Stimulated activated memory B cell treated with anti-CD40 and anti-IgM and Interleukin-4, amounts not matched to agents 10 μg/mL and 1 μg/mL and 100 μg/mL, for 72 hours (primary cell): ENCODE measurements around the gene EXOC4.
"Not testable (repeated sequence)": the region's sequence is repeated elsewhere in the genome, so short reads cannot be mapped to it uniquely, and the experiment has no call there.

Experiments used
- ATAC-seq: fragments of 150-1000 bp; cut with Tn5 transposase; 2 replicates; pipeline ENCODE4 v1.10.0; 2021
- H3K27ac Mint-ChIP-seq: one replicate; pipeline ENCODE4 v1.8.0; 2022; ENCODE audit warnings: mild to moderate bottlenecking, mixed read lengths
- H3K27me3 Mint-ChIP-seq: one replicate; pipeline ENCODE4 v1.8.0; 2022; ENCODE audit warnings: mixed read lengths
- H3K36me3 Mint-ChIP-seq: one replicate; pipeline ENCODE4 v1.8.0; 2022; ENCODE audit warnings: mixed read lengths
- H3K4me1 Mint-ChIP-seq: one replicate; pipeline ENCODE4 v1.8.0; 2022; ENCODE audit warnings: mixed read lengths
- H3K4me3 Mint-ChIP-seq: one replicate; pipeline ENCODE4 v1.8.0; 2022; ENCODE audit warnings: mild to moderate bottlenecking, moderate library complexity, mixed read lengths
- H3K9me3 Mint-ChIP-seq: one replicate; pipeline ENCODE4 v1.8.0; 2022; ENCODE audit warnings: mixed read lengths

EXOC4 gene

DNA sequence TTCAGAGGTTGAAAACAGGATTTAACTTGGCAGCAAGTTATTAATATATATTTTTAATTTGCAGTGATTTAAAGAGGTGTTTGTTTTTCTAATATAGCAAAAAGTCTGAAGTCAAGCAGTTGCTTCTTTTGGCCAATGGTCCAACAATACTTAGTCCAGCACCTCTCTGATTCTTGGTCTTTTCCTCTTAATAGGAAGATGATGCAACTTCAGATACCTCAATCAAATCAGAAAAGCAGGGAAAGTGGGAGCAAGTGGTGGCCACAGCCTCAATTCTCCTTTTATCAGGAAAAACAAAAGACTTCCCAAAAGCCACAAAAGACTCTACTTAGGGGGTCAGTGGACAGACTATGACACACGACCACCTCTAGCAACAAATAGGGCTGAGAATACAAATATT is 740.7 kb downstream of the EXOC4 start:
- Mint-ChIP-seq H3K4me3 (no peak overlapping the region), H3K27ac (no peak overlapping the region), H3K9me3 (no peaks in the 10 kb centered on the region), H3K4me1 (no peaks in the 10 kb centered on the region), H3K27me3 (no peaks in the 10 kb centered on the region), H3K36me3 (peaks cover 29% of the 10 kb centered on the region)
- ATAC-seq: no peak

DNA sequence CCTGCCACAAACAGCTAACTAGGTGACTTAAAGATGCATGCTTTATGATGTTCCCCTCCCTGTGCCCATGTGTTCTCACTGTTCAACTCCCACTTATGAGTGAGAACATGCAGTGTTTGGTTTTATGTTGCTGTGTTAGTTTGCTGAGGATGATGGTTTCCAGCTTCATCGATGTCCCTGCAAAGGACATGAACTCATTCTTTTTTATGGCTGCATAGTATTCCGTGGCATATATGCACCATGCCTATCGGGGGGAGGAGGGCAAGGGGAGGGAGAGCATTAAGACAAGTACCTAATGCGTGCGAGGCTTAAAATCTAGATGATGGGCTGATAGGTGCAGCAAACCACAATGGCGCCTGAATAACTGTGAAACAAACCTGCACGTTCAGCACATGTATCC is 741.2 kb downstream of the EXOC4 start:
- H3K27me3 Mint-ChIP-seq, H3K4me1 Mint-ChIP-seq, ATAC-seq, H3K4me3 Mint-ChIP-seq, H3K27ac Mint-ChIP-seq, H3K9me3 Mint-ChIP-seq: not testable (repeated sequence)
- peaks cover 35% of the 10 kb centered on the region for H3K36me3 Mint-ChIP-seq

DNA sequence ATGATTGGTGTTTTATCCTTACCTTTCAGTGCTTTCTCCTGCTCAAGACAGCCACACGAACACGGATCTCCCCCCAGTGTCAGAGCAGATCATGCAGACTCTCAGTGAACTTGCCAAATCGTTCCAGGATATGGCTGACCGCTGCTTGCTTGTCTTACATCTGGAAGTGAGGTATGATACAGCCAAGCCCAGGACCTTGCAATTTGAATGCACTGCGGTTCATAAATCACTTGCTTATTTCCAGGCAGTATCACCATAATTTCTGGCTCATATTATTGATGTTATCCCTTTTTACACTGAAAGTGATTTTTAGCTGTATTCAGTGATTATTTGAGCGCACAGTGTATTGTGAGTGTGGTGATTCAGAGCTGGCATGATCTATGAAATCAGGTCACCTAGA is 744.6 kb downstream of the EXOC4 start:
- H3K27ac Mint-ChIP-seq: no peak overlapping the region
- H3K4me1 Mint-ChIP-seq: no peaks in the 10 kb centered on the region
- H3K36me3 Mint-ChIP-seq: peaks cover 45% of the 10 kb centered on the region
- H3K27me3 Mint-ChIP-seq: no peaks in the 10 kb centered on the region
- no peak overlapping the region for H3K4me3 Mint-ChIP-seq
- no peaks in the 10 kb centered on the region for H3K9me3 Mint-ChIP-seq
- ATAC-seq: no peak

DNA sequence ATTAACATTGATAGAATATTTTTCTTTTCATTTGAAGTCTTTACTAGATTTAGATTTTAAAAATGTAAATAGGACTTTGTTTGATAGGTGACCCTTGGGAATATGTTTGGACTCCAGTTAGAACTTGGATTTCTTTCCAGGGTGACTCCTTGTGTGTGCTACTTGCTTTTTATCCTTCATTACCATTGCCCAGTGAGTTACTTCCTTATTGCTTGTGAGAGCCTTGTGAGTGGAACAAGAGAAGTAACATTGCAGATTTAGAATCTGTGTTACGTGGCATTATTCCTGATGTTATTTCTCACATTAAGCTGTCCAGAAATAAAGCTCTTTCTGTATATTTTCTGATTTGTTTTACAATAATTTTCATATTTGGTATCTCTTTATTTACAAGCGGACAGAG is 746.3 kb downstream of the EXOC4 start:
- Mint-ChIP-seq H3K36me3 (peaks cover 40% of the 10 kb centered on the region), H3K9me3 (no peaks in the 10 kb centered on the region), H3K4me3 (no peak overlapping the region), H3K4me1 (no peaks in the 10 kb centered on the region), H3K27me3 (no peaks in the 10 kb centered on the region), H3K27ac (no peak overlapping the region)
- no peak for ATAC-seq

DNA sequence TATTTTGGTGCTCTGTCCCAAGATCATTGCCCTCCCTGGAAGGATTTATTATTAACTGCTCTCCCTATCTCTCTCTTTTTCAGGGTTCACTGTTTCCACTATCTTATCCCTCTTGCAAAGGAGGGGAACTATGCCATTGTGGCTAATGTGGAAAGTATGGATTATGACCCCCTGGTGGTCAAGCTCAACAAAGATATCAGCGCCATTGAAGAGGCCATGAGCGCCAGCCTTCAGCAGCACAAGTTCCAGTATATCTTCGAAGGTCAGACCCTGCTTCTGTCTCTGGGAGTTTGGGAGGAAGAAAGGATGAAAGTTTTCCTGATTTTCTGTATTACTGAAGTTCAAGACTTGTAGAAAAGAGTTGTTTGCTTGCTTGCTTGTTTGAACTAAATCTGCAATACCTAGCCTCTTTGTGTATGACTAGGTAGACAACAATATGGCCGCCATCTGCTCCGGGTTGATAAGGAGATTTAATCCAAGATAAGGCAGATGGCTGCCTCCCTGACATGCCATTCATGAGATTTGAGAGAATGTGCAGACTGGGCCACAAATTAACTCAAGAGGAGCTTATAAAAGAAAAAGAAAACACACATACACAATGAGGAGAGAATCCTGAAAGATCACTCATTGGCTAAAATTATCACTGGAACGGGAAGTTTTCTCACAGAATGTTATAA is 752.1 kb downstream of the EXOC4 start:
- no peaks in the 10 kb centered on the region for H3K9me3 Mint-ChIP-seq
- no peak overlapping the region for H3K27ac Mint-ChIP-seq
- H3K27me3 Mint-ChIP-seq: no peaks in the 10 kb centered on the region
- H3K36me3 Mint-ChIP-seq: peaks cover 50% of the 10 kb centered on the region
- no peaks in the 10 kb centered on the region for H3K4me1 Mint-ChIP-seq
- no peak for ATAC-seq
- H3K4me3 Mint-ChIP-seq: no peak overlapping the region

DNA sequence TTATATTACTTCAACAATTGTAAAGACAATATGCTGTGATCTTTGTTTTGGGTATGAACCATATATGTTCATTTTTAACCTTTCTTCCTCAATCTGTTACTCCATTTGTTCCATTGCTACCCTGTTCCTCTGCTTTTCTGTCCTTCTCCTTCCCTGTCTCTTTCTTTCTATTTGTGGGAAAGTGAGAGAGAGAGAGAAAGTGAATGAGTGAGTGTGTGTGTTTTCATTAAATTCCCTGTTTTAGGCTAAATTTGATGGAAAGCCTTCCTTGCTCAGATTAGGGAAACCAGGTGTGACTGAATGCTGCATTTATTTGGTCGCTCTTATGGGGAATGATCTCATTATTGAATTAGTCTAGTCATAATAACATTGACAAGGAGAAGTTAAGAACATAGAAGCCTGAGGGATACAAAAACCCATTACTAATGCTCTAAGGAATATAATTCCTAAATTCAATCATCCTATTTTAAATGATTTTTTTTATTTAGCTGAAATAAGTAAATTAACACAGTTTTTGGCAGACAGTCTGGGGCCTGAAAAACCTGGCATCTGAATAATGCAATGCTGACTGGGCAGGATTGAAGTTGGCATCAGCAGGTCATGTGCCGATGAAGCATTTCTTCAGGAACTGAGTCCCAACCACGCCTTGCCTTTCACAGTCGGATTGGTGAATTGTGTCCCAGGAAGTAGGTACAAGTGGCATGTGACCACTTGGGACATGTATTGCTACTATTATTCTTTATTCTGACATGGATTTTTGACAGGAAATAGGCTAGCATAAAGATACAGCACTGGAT is 756.6 kb downstream of the EXOC4 start:
- H3K9me3 Mint-ChIP-seq: no peaks in the 10 kb centered on the region
- no peaks in the 10 kb centered on the region for H3K27me3 Mint-ChIP-seq
- H3K36me3 Mint-ChIP-seq: peaks cover 56% of the 10 kb centered on the region
- no peak for ATAC-seq
- no peak overlapping the region for H3K27ac Mint-ChIP-seq
- no peaks in the 10 kb centered on the region for H3K4me1 Mint-ChIP-seq
- H3K4me3 Mint-ChIP-seq: no peak overlapping the region

DNA sequence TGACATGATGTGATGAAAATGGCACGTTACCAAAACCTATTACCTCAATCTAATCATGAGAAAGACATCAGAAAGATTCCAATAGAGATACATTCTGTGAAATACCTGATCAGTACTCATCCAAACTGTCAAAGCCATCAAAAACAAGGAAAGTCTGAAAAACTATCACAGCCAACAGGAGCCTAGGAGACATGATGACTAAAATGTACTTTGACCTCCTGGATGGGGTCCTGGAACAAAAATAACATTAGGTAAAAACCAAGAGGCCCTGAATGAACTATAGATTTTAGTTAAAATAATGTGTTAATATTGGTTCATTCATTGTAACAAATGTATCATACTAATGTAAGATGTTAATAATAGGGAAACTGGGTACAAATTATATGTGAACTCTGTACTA is 760.4 kb downstream of the EXOC4 start:
- Mint-ChIP-seq H3K36me3 (peaks cover 38% of the 10 kb centered on the region), H3K27me3 (no peaks in the 10 kb centered on the region), H3K4me3 (no peak overlapping the region), H3K4me1 (no peaks in the 10 kb centered on the region), H3K9me3 (no peaks in the 10 kb centered on the region), H3K27ac (no peak overlapping the region)
- no peak for ATAC-seq

DNA sequence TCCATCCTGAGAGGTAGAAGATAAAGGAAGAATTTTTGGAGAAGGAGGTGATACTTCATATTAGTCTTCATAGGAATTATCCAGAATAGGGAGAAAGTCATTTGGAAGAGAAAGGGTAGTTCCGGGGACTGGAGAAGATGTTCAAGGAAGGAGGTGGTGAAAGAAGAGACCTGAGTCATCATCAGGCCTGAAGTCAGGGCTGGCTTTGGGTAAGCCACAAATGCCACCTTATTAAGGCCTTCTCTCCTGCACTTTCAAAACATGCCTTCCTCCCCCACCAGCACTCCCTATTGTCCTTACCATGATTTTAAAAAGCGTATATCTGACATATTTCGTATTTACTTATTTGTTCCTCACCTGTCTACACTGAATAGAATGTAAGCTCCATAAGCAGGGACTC is 762.1 kb downstream of the EXOC4 start:
- ATAC-seq: no peak
- peaks cover 27% of the 10 kb centered on the region for H3K36me3 Mint-ChIP-seq
- H3K27ac Mint-ChIP-seq: no peak overlapping the region
- H3K4me3 Mint-ChIP-seq: no peak overlapping the region
- no peaks in the 10 kb centered on the region for H3K9me3 Mint-ChIP-seq
- H3K27me3 Mint-ChIP-seq: no peaks in the 10 kb centered on the region
- no peaks in the 10 kb centered on the region for H3K4me1 Mint-ChIP-seq

DNA sequence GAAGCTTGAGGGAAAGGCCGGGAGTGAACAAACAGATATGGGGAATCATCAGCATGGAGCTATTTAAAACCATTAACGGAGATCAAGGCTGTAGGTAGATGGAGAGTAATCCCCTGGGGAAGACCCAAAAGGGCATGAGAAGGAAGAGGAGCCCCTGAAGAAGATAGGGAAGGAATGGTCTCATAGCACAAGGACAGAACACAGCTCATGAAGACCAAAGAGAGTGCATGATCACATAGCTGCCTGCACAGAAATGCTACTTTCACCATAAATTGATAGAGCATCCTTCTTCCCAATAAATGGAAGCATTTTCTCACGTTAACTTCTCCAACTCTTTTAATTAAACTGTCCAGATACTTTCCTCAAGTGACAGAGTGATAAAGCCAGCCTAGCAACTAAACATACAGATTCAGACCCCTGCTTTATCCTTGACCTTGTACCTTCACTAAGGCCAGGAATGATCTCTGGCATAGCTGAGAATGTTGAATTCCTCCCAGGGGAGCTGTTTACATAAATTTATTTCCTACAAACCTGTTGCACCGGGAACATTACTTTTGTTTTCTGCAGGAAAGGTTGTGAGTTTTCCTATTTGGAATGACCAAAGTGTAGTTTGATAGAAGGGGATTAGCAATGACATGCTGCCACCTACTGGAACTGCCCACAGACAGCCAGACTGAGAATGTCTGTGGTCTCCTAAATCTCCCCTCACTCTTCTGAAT is 763.5 kb downstream of the EXOC4 start:
- no peak overlapping the region for H3K4me3 Mint-ChIP-seq
- H3K9me3 Mint-ChIP-seq: no peaks in the 10 kb centered on the region
- no peaks in the 10 kb centered on the region for H3K4me1 Mint-ChIP-seq
- ATAC-seq: no peak
- peaks cover 13% of the 10 kb centered on the region for H3K36me3 Mint-ChIP-seq
- no peaks in the 10 kb centered on the region for H3K27me3 Mint-ChIP-seq
- H3K27ac Mint-ChIP-seq: no peak overlapping the region

DNA sequence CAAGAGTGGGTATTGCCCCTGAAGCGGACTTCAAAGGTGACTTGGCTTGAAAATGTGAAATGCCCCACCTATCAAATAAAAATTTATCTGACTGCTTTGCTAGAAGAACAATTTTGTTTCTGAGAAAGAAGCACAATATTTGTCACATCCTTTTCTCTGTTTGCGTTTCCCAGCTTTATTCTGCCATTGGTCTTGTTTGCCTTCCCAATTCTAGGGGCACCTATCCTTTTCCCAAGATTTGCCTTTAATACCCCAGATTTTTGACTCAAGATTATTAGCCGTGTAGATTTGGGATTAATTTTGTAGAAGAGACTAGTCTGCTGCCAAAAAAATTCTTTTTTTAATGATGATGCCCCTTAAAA is 764.0 kb downstream of the EXOC4 start:
- H3K4me3 Mint-ChIP-seq: no peak overlapping the region
- ATAC-seq: no peak
- H3K36me3 Mint-ChIP-seq: peaks cover 8% of the 10 kb centered on the region
- no peaks in the 10 kb centered on the region for H3K9me3 Mint-ChIP-seq
- H3K27me3 Mint-ChIP-seq: no peaks in the 10 kb centered on the region
- no peaks in the 10 kb centered on the region for H3K4me1 Mint-ChIP-seq
- H3K27ac Mint-ChIP-seq: no peak overlapping the region

DNA sequence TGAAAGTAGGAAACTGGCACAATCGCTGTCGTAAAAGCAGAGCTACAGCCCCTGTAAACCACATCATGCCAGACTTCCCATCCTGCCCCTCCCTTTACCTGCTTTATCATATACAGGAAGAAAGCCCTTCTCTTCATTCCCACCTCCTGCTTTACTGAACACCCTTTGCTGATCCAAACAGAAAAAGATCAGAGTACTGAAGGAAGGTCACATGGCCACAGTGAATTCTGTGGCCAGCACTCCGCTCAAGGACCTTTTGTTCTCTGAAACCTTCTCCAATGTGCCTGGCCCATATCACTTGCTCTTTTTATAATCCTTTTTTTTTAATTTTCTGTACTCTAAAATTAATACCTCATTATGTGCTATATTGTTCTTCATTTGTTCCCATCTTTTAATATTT is 765.4 kb downstream of the EXOC4 start:
- H3K36me3 Mint-ChIP-seq: no peaks in the 10 kb centered on the region
- H3K9me3 Mint-ChIP-seq: no peaks in the 10 kb centered on the region
- H3K27me3 Mint-ChIP-seq: no peaks in the 10 kb centered on the region
- no peak overlapping the region for H3K27ac Mint-ChIP-seq
- no peak overlapping the region for H3K4me3 Mint-ChIP-seq
- H3K4me1 Mint-ChIP-seq: no peaks in the 10 kb centered on the region
- no peak for ATAC-seq

DNA sequence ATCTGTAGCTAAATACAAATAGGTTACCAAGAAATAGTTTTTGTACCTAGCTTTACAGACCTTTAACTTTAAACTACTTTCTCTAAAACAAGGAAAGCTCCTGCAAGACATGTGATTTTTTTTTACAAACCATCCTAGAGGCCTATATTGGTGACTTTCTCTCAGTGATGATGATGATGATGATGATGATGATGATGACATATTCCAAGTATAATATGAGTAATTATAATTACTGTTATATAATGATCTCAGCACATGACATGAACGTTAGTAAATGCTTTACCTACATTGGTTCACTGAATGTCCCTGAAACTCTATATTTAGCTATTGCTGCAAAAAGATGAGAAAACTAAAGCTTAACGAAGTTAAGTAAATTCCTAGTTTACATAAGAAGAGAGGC is 766.4 kb downstream of the EXOC4 start:
- Mint-ChIP-seq H3K4me3 (no peak overlapping the region), H3K36me3 (peaks cover 5% of the 10 kb centered on the region), H3K9me3 (no peaks in the 10 kb centered on the region), H3K27me3 (no peaks in the 10 kb centered on the region), H3K4me1 (no peaks in the 10 kb centered on the region), H3K27ac (no peak overlapping the region)
- ATAC-seq: no peak

DNA sequence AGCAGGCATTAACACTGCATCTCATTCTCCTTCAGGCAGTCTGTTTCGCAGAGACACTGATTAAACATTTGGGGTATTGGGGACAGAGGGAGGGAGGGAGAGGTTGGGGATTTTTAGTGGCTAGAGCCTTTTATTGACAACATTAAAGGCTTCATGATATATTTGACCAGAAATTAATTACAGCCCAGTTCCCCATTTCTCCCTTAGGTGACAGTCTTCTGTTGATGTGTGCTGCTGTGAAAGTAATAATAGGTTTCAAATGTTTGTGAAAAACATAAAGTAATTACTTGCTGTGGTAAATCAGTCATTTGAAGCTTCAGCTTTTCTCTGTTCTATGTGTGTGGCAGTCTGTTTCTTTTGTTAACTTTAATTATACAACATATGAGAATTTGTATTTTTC is 769.0 kb downstream of the EXOC4 start:
- H3K36me3 Mint-ChIP-seq: peaks cover 13% of the 10 kb centered on the region
- H3K27ac Mint-ChIP-seq: no peak overlapping the region
- no peaks in the 10 kb centered on the region for H3K27me3 Mint-ChIP-seq
- ATAC-seq: no peak
- no peaks in the 10 kb centered on the region for H3K4me1 Mint-ChIP-seq
- H3K9me3 Mint-ChIP-seq: no peaks in the 10 kb centered on the region
- no peak overlapping the region for H3K4me3 Mint-ChIP-seq

DNA sequence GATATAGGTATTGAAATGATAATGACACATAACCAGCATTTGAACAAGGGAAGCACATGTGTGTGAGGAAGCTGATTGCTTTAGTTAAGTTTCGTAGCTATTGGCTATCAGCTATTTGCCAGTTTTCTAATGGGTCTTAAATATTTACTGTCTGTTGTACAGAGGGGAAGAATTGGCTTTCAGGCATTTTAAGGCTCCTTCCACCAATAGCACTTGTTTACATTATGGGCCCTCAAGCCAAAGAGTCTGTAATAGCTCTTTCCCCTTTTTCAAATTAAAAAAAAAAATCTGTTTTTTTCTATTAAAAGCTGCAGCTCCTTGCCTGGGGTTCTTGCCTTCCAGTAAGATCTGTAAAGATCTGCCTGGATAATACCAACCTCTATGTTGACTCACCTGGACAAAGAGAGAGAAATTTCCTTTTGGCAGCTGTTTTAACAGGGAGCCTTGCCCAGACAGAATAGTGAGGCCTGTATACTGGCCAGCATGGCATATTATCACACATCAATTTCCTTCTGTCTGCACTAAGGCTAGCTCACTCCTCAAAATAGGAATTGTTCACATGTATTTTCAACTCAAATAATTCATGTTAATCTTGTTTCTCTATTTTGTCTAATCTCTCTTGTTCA is 769.5 kb downstream of the EXOC4 start:
- no peaks in the 10 kb centered on the region for H3K27me3 Mint-ChIP-seq
- no peak overlapping the region for H3K4me3 Mint-ChIP-seq
- peaks cover 19% of the 10 kb centered on the region for H3K36me3 Mint-ChIP-seq
- no peaks in the 10 kb centered on the region for H3K9me3 Mint-ChIP-seq
- H3K4me1 Mint-ChIP-seq: no peaks in the 10 kb centered on the region
- no peak for ATAC-seq
- no peak overlapping the region for H3K27ac Mint-ChIP-seq

DNA sequence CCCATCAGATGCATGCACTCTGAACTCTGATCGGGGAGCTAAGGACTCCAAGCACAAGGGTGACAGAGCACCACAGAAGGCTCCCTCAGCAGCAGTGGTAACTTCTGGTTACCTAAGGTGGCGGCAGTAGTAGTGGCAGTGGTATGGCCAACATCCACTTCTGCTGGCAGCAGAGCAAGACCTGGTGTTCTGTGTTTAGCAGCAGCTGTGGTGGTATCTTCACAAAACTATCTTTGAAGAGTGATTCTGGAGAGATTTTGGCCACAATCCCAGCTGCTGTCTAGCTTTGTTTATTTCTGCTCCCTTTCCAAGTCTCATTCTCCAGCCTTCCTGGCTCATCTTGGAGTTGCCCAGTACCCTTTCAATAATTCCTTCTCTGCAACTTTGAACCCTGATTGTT is 771.9 kb downstream of the EXOC4 start:
- Mint-ChIP-seq H3K27ac (no peak overlapping the region), H3K4me1 (no peaks in the 10 kb centered on the region), H3K36me3 (peaks cover 28% of the 10 kb centered on the region)

More for the DNA sequence above, 771.9 kb downstream of the EXOC4 start:
- H3K4me3 Mint-ChIP-seq: no peak overlapping the region
- H3K9me3 Mint-ChIP-seq: no peaks in the 10 kb centered on the region
- no peak for ATAC-seq
- H3K27me3 Mint-ChIP-seq: no peaks in the 10 kb centered on the region
